ENCODE data around the gene SGK1. TPM values are rescaled to one million over a fixed set of nuclear protein-coding genes. Genes with fewer than 3 reads are reported as not detected.
"Not testable (repeated sequence)": the region's sequence is repeated elsewhere in the genome, so short reads cannot be mapped to it uniquely, and the experiment has no call there.

Gene SGK1
- total RNA-seq, 2 donors from 2014 or later: 67.3 to 97.5 TPM

DNA sequence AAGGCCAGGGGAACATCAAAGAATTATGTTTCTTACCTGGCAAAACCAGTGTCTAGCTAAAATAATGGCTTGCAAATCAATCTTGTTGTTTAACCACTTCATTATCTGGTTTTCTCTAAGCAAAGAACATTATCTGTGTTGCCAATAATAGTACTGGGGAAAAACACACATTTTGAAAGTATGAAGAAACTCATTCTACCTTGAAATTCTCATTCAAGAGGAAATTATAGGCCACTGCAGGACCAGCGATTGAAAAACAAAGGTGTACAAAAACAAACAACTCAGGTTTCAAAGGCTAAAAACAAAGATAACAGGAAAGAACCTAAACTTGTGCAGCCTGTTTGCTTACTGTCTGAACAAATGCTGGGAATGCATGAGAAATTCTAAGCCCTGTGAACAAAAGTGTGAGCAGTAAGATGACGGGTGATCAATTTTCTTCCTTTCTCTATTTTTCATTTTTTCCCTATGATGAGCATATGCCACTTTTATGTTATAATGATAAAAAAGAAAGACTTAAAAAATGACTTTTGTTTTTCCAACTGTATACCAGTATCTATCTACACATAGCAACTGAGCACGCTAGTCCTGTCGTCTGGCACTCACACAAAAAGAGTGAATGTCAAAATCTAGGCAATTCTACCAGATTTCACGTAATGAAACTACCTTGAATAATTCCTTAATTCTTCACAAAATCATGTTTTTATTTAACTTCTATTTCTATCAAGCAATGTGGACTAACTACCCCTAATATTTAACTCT, 117.9 kb downstream of the SGK1 start:
- no peak for DNase-seq (ENCODE audit: low spot score)
- Histone ChIP-seq H3K4me3 (no peak overlapping the region), H3K27ac (no peak overlapping the region), H3K27me3 (replicated peaks; ENCODE audit: insufficient read depth) (no peaks in the 10 kb centered on the region), H3K9me3 (no peaks in the 10 kb centered on the region), H3K4me1 (ENCODE audit: control insufficient read depth in 1 of 2, low read depth in 2 of 2) (peaks cover 7% of the 10 kb centered on the region in 2 donors), H3K36me3 (no peaks in the 10 kb centered on the region)
- no peak for ATAC-seq (ENCODE audit: insufficient number of reproducible peaks, low FRiP score, low read depth)
- TF ChIP-seq, protein P1, sequence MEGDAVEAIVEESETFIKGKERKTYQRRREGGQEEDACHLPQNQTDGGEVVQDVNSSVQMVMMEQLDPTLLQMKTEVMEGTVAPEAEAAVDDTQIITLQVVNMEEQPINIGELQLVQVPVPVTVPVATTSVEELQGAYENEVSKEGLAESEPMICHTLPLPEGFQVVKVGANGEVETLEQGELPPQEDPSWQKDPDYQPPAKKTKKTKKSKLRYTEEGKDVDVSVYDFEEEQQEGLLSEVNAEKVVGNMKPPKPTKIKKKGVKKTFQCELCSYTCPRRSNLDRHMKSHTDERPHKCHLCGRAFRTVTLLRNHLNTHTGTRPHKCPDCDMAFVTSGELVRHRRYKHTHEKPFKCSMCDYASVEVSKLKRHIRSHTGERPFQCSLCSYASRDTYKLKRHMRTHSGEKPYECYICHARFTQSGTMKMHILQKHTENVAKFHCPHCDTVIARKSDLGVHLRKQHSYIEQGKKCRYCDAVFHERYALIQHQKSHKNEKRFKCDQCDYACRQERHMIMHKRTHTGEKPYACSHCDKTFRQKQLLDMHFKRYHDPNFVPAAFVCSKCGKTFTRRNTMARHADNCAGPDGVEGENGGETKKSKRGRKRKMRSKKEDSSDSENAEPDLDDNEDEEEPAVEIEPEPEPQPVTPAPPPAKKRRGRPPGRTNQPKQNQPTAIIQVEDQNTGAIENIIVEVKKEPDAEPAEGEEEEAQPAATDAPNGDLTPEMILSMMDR (IDR thresholded peaks at IDR 0.05): no peak

DNA sequence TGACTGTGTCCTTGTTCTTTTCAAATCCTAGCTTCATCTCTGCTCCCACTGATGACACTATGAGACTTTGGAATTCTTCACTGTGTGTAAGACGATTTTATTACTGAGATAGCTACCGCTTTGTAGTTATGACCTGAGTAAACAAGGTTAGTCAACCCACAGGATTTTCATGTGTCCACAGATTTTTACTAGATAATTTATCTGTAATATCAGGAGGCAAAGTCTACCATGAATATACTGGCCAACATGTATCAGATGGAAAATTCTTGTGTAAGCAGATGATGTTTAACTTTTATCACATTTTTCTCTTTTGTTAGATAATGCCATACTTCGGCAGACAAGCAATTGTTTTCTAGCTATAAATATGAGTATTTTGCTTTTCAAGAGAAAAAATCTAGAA, 119.8 kb downstream of the SGK1 start:
- Histone ChIP-seq H3K4me3 (no peak overlapping the region), H3K4me1 (ENCODE audit: control insufficient read depth in 1 of 2, low read depth in 2 of 2) (peaks cover 11 to 18% of the 10 kb centered on the region in 2 donors), H3K36me3 (no peaks in the 10 kb centered on the region), H3K9me3 (no peaks in the 10 kb centered on the region), H3K27ac (no peak overlapping the region), H3K27me3 (replicated peaks; ENCODE audit: insufficient read depth) (no peaks in the 10 kb centered on the region)
- TF ChIP-seq, protein P1 (IDR thresholded peaks at IDR 0.05): no peak
- DNase-seq (ENCODE audit: low spot score): no peak
- no peak for ATAC-seq (ENCODE audit: insufficient number of reproducible peaks, low FRiP score, low read depth)

DNA sequence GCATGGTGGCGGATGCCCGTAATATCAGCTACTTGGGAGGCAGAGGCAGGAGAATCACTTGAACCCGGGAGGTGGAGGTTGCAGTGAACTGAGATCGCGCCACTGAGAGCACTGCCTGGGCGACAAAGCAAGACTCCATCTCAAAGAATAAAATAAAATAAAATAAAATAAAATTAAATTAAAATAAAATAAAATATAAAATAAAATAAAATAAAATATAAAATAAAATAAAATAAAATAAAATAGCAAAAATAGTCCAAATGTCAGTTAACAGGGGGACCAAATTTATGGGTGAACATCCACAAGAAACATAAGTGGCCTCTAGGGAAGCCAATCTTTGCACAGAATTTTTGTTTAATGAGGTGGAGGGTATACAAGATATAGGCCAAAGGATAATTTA, 120.2 kb downstream of the SGK1 start:
- not testable (repeated sequence) for H3K36me3 ChIP-seq; ATAC-seq (ENCODE audit: insufficient number of reproducible peaks, low FRiP score, low read depth); H3K27me3 ChIP-seq (replicated peaks; ENCODE audit: insufficient read depth); DNase-seq (ENCODE audit: low spot score); H3K9me3 ChIP-seq; H3K27ac ChIP-seq; H3K4me3 ChIP-seq
- H3K4me1 ChIP-seq (ENCODE audit: control insufficient read depth in 1 of 2, low read depth in 2 of 2): peaks cover 11 to 18% of the 10 kb centered on the region in 2 donors

DNA sequence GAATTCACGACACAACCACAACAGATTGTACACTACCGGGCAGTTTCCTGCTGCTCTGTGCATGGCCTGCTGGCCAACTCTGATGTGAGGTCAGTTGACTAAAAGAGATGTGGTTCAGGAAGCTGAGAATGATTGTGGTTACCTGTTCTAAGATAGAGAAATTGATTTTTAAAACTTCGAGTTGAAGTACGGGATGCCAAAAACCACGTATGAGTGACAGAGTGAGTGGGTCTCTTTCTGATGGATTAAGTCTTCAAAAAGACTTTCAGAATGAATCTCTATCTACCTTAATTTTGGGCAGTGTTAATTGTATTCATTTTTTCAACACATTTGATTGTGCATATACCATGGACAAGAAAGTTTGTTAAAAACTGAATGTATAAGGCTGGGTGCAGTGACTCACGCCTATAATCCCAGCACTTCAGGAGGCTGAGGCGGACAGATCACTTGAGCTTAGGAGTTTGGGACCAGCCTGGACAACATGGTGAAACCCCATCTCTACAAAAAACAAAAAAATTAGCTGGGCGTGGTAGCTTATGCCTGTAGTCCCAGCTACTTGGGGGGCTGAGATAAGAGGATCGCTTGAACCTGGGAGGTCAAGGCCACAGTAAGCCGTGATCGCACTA, 121.2 kb downstream of the SGK1 start:
- no peak for ATAC-seq (ENCODE audit: insufficient number of reproducible peaks, low FRiP score, low read depth)
- TF ChIP-seq, protein P1 (IDR thresholded peaks at IDR 0.05): no peak
- H3K36me3 ChIP-seq: no peaks in the 10 kb centered on the region

DNA sequence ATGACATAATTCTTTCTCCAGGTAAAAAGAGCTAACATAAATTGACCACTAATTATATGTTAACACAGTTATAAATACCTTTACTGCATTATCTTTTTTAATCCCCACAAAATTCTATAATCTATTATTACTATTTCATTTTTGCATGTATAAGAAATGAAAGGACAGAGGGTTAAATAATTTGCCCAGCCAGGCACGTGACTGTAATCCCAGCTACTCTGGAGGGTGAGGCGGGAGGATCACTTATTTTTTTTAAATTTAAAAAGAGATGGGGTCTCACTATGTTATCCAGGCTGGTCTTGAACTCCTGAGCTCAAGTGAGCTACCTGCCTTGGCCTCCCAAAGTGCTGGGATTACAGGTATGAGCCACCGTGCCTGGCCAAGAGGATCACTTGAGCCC, 121.9 kb downstream of the SGK1 start:
- H3K4me1 ChIP-seq (ENCODE audit: control insufficient read depth in 1 of 2, low read depth in 2 of 2): peaks cover 11 to 18% of the 10 kb centered on the region in 2 donors
- no peak overlapping the region for H3K4me3 ChIP-seq
- TF ChIP-seq, protein P1 (IDR thresholded peaks at IDR 0.05): no peak
- ATAC-seq (ENCODE audit: insufficient number of reproducible peaks, low FRiP score, low read depth): no peak
- no peak for DNase-seq (ENCODE audit: low spot score)
- H3K27me3 ChIP-seq (replicated peaks; ENCODE audit: insufficient read depth): no peaks in the 10 kb centered on the region
- H3K36me3 ChIP-seq: no peaks in the 10 kb centered on the region
- H3K27ac ChIP-seq: no peak overlapping the region
- H3K9me3 ChIP-seq: no peaks in the 10 kb centered on the region

More for the DNA sequence above, 121.2 kb downstream of the SGK1 start:
- DNase-seq (ENCODE audit: low spot score): no peak
- peaks cover 11 to 18% of the 10 kb centered on the region in 2 donors for H3K4me1 ChIP-seq (ENCODE audit: control insufficient read depth in 1 of 2, low read depth in 2 of 2)
- H3K4me3 ChIP-seq: no peak overlapping the region
- H3K9me3 ChIP-seq: no peaks in the 10 kb centered on the region
- H3K27ac ChIP-seq: no peak overlapping the region
- H3K27me3 ChIP-seq (replicated peaks; ENCODE audit: insufficient read depth): no peaks in the 10 kb centered on the region

Data from thoracic aorta (tissue), 2 donors.